Endothelial cell of umbilical vein (primary cell): ENCODE results near the gene GTF2F1. TPM values are rescaled to one million over a fixed set of nuclear protein-coding genes. Genes with fewer than 3 reads are reported as not detected.

Experiments
- BruUV-seq: library from RNA; stranded (reverse); fragments of 400-500 nt; replicated peaks from 2 replicates; lab custom pipeline; 2021; lab: Mats Ljungman, UMichigan
- CTCF ChIA-PET: fragments of 300-600, 350-600 bp; sonication (Branson Sonifier 250); formaldehyde crosslinking; loops from one replicate; lab custom pipeline; 2021; ENCODE audit warnings: antibody characterized with exemption, inconsistent platforms; lab: Charles Lee
- POLR2A ChIA-PET: fragments of 300-600, 350-600 bp; sonication (Branson Sonifier 250); formaldehyde crosslinking; loops from one replicate; lab custom pipeline; 2021; ENCODE audit warnings: antibody characterized with exemption, inconsistent platforms; lab: Charles Lee
- DNase-seq: peaks from one replicate; pipeline ENCODE4 v3.0.0-alpha.2; 2011; ENCODE audit warnings: low read depth, low spot score
- FAIRE-seq: peaks from 2 replicates; lab custom pipeline; 2011; peaks lifted over from hg19 to GRCh38; lab: Jason Lieb, UNC
- H2AFZ ChIP-seq: 2 replicates; pipeline ENCODE4 v1.6.0; 2012; ENCODE audit warnings: low read depth, low read length, control low read depth, inconsistent platforms
- H3K27ac ChIP-seq: 2 replicates; pipeline ENCODE4 v1.5.1; 2011; ENCODE audit warnings: low read depth, mild to moderate bottlenecking, control low read depth, low read length, moderate library complexity; ENCODE audit not compliant: insufficient read depth
- H3K27me3 ChIP-seq, 2 experiments: 2 replicates each; pipeline versions ENCODE4 v1.6.0 to v1.6.1; 2011; ENCODE audit warnings: low read length in 2 of 2, mixed read lengths in 1 of 2; ENCODE audit not compliant: control insufficient read depth in 2 of 2, insufficient read depth in 2 of 2
- H3K36me3 ChIP-seq, 2 experiments: 2 replicates in 1 of 2; 3 replicates in 1 of 2; pipeline ENCODE4 v1.5.1; 2011; ENCODE audit warnings: low read length in 2 of 2, mild to moderate bottlenecking in 1 of 2, moderate library complexity in 1 of 2; ENCODE audit not compliant: control insufficient read depth in 2 of 2, insufficient read depth in 2 of 2; ENCODE audit errors: extremely low read depth in 1 of 2
- H3K4me1 ChIP-seq: 3 replicates; pipeline ENCODE4 v1.5.1; 2011; ENCODE audit warnings: mild to moderate bottlenecking, low read length; ENCODE audit not compliant: control insufficient read depth, insufficient read depth; ENCODE audit errors: extremely low read depth
- H3K4me2 ChIP-seq: 2 replicates; pipeline ENCODE4 v1.6.1; 2011; ENCODE audit warnings: low read length, control low read depth, mixed read lengths; ENCODE audit not compliant: insufficient read depth
- H3K4me3 ChIP-seq, 3 experiments: fragments of 200-600 bp in 1 of 3; sonication (generic), shearing (Covaris generic) in 1 of 3; replicated peaks in 1 of 3; 2 replicates each; pipeline ENCODE4 v1.5.1; 2011 to 2016; ENCODE audit warnings: control low read depth in 3 of 3, low read length in 3 of 3, mild to moderate bottlenecking in 2 of 3, inconsistent platforms in 1 of 3, low read depth in 1 of 3, moderate library complexity in 1 of 3; ENCODE audit not compliant: insufficient read depth in 1 of 3
- H3K79me2 ChIP-seq: 2 replicates; pipeline ENCODE4 v1.6.0; 2012; ENCODE audit warnings: low read length, inconsistent platforms; ENCODE audit not compliant: control insufficient read depth, insufficient read depth
- H3K9ac ChIP-seq: replicated peaks from 2 replicates; pipeline ENCODE3; 2011; ENCODE audit warnings: low read length, control low read depth; ENCODE audit not compliant: insufficient read depth; ENCODE audit errors: extremely low read depth
- H3K9me1 ChIP-seq: replicated peaks from 3 replicates; pipeline ENCODE4 v1.6.0; 2011; ENCODE audit warnings: mild to moderate bottlenecking, low read length; ENCODE audit not compliant: control insufficient read depth, insufficient read depth; ENCODE audit errors: extremely low read depth
- H3K9me3 ChIP-seq: replicated peaks from 2 replicates; pipeline ENCODE4 v1.5.1; 2012; ENCODE audit warnings: low read length, inconsistent platforms; ENCODE audit not compliant: control insufficient read depth, insufficient read depth
- H4K20me1 ChIP-seq: replicated peaks from 2 replicates; pipeline ENCODE3; 2011; ENCODE audit warnings: mild to moderate bottlenecking, low read length; ENCODE audit not compliant: control insufficient read depth, insufficient read depth; ENCODE audit errors: extremely low read depth
- EZH2 ChIP-seq: IDR thresholded peaks from 2 replicates; pipeline ENCODE4 v1.6.1; 2012; ENCODE audit warnings: borderline replicate concordance, low read depth, mild to moderate bottlenecking, moderate library complexity, low read length, inconsistent platforms; ENCODE audit not compliant: severe bottlenecking
- FOS ChIP-seq: IDR thresholded peaks from 2 replicates; pipeline ENCODE4 v1.6.1; 2011; ENCODE audit warnings: mild to moderate bottlenecking, low read length, moderate library complexity, borderline replicate concordance; ENCODE audit not compliant: insufficient read depth
- GATA2 ChIP-seq: IDR thresholded peaks from 2 replicates; pipeline ENCODE4 v1.7.0; 2011; ENCODE audit warnings: low read depth, mild to moderate bottlenecking, moderate library complexity, mixed read lengths, low read length; ENCODE audit not compliant: insufficient read length, insufficient read depth
- JUN ChIP-seq: IDR thresholded peaks from 2 replicates; pipeline ENCODE4 v1.6.1; 2011; ENCODE audit warnings: borderline replicate concordance, low read depth; ENCODE audit not compliant: insufficient read length, insufficient read depth
- MYC ChIP-seq: IDR thresholded peaks from one replicate; pipeline ENCODE4 v1.6.1; 2011; ENCODE audit warnings: mild to moderate bottlenecking, low read depth, low read length
- POLR2A ChIP-seq: IDR thresholded peaks from 2 replicates; pipeline ENCODE4 v1.6.1; 2012; ENCODE audit warnings: low read depth, mild to moderate bottlenecking, control low read depth, low read length
- POLR2AphosphoS5 ChIP-seq: IDR thresholded peaks from 2 replicates; pipeline ENCODE4 v1.6.1; 2012; ENCODE audit warnings: low read depth, mild to moderate bottlenecking, control low read depth, low read length, moderate library complexity; ENCODE audit not compliant: insufficient read depth
- dilution Hi-C: fragments of 300-500 bp; cut with MboI; formaldehyde crosslinking; loops from one replicate; pipeline ENCODE4 v1.15.0; 2019; ENCODE audit warnings: low sequenced_read_pairs; ENCODE audit not compliant: extremely low pct_ligation_motif_present
- intact Hi-C: fragments of 100-400 bp; cut with micrococcal nuclease; formaldehyde crosslinking; loops from one replicate; pipeline ENCODE4 v1.10.0; 2022
- polyA plus RNA-seq, 4 experiments: library from polyadenylated mRNA; depleted of rRNA in 3 of 4; stranded (reverse) in 3 of 4; unstranded in 1 of 4; fragments of >200 nt; gene quantifications; 2 replicates each; pipeline versions ENCODE4 v1.2.1 to v1.2.3, GENCODE V29; 2011 to 2012; ENCODE audit warnings: missing spikeins in 1 of 4
- total RNA-seq: library from RNA; stranded (reverse); gene quantifications from 2 replicates; pipeline ENCODE4 v1.2.3, GENCODE V29; 2021
- TF ChIP-seq, protein P1 (sequence below), 2 donors: IDR thresholded peaks; 1 replicate in 1 of 2; 2 replicates in 1 of 2; pipeline ENCODE4 v1.5.1; 2011; ENCODE audit warnings: low read length in 2 of 2, mild to moderate bottlenecking in 2 of 2, moderate library complexity in 2 of 2, control low read depth in 1 of 2, inconsistent platforms in 1 of 2, low read depth in 1 of 2; ENCODE audit not compliant: insufficient read depth in 1 of 2; ENCODE audit errors: extremely low read depth in 1 of 2
- TF ChIP-seq, protein P2 (sequence below): IDR thresholded peaks from 2 replicates; pipeline ENCODE4 v1.6.1; 2011; ENCODE audit not compliant: insufficient read depth, insufficient read length

GTF2F1 gene
- total and polyA plus RNA-seq, 2 donors (not counting 3 experiments of a cell fraction or from before 2014, with no cell fraction given) = 44.8 to 56.4 TPM

DNA sequence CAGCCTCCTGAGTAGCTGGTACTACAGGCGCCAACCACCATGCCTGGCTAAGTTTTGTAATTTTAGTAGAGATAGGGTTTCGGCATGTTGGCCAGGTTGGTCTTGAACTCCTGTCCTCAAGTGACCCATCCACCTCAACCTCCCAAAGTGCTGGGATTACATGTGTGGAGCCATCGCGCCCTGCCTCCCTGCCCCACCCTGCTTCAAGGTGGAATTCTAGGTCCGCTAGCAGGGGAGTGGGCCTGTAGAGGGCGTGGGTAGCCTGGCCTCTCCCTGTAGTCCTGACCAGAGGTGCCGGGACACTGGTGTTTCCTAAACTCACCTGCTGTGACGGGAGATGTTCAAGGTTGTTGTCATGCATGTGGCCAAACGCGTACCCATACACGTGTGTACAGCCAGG, 40.2 kb upstream of the GTF2F1 start:
- no peaks in the 10 kb centered on the region for H3K79me2 ChIP-seq
- no peak overlapping the region for H3K27ac ChIP-seq
- no peak overlapping the region for H3K4me2 ChIP-seq
- no peak overlapping the region for H3K4me3 ChIP-seq
- TF ChIP-seq JUN (no peak), FOS (no peak), GATA2 (no peak), POLR2A (no peak), POLR2AphosphoS5 (no peak), MYC (no peak), EZH2 (no peak)
- TF ChIP-seq, protein P1, sequence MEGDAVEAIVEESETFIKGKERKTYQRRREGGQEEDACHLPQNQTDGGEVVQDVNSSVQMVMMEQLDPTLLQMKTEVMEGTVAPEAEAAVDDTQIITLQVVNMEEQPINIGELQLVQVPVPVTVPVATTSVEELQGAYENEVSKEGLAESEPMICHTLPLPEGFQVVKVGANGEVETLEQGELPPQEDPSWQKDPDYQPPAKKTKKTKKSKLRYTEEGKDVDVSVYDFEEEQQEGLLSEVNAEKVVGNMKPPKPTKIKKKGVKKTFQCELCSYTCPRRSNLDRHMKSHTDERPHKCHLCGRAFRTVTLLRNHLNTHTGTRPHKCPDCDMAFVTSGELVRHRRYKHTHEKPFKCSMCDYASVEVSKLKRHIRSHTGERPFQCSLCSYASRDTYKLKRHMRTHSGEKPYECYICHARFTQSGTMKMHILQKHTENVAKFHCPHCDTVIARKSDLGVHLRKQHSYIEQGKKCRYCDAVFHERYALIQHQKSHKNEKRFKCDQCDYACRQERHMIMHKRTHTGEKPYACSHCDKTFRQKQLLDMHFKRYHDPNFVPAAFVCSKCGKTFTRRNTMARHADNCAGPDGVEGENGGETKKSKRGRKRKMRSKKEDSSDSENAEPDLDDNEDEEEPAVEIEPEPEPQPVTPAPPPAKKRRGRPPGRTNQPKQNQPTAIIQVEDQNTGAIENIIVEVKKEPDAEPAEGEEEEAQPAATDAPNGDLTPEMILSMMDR (IDR thresholded peaks at IDR 0.05; ENCODE audit: extremely low read depth in 1 of 2, insufficient read depth in 1 of 2, low read depth in 1 of 2, low read length in 2 of 2) = no peak
- TF ChIP-seq, protein P2, sequence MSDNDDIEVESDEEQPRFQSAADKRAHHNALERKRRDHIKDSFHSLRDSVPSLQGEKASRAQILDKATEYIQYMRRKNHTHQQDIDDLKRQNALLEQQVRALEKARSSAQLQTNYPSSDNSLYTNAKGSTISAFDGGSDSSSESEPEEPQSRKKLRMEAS = no peak
- ChIA-PET CTCF (interaction anchor here (0.7 kb wide), 1 partner anchor 16 kb away, joined by 3 read pairs; no protein-coding TSS in a partner anchor), POLR2A (no interaction called here)
- intact Hi-C loops (no loop called here), dilution Hi-C loops (no loop called here)
- H3K9me1 ChIP-seq = no peaks in the 10 kb centered on the region
- no peaks in the 10 kb centered on the region for H4K20me1 ChIP-seq
- FAIRE-seq = no peak
- BruUV-seq = no TSS peak
- no peaks in the 10 kb centered on the region for H3K4me1 ChIP-seq
- no peaks in the 10 kb centered on the region for H3K27me3 ChIP-seq
- no peaks in the 10 kb centered on the region for H3K36me3 ChIP-seq
- no peaks in the 10 kb centered on the region for H3K9me3 ChIP-seq
- H2AFZ ChIP-seq = no peak overlapping the region
- DNase-seq = no peak
- no peak overlapping the region for H3K9ac ChIP-seq
